Lung (tissue), 12 donors: ENCODE results near the gene SMIM28. TPM values are rescaled to one million over a fixed set of nuclear protein-coding genes. Genes with fewer than 3 reads are reported as not detected.

Experiments used
- ATAC-seq: fragments of 200-7000 bp; cut with Tn5 transposase; one replicate; pipeline ENCODE4 v1.9.1; 2020; ENCODE audit warnings: moderate number of reproducible peaks; ENCODE audit not compliant: insufficient read depth, low FRiP score
- DNase-seq, 3 donors: peaks; one replicate each; pipeline ENCODE4 v3.0.0-alpha.2; 2013 to 2017
- H3K27ac ChIP-seq, 2 donors: one replicate each; pipeline ENCODE4 v1.5.1; 2013; ENCODE audit warnings: mild to moderate bottlenecking in 2 of 2, moderate library complexity in 2 of 2, control low read depth in 1 of 2, inconsistent platforms in 1 of 2, low read depth in 1 of 2, low read length in 1 of 2
- H3K27me3 ChIP-seq, 3 donors: one replicate each; pipeline ENCODE4 v1.5.1; 2013; ENCODE audit warnings: low read length in 2 of 3; ENCODE audit not compliant: control insufficient read depth in 3 of 3, insufficient read depth in 3 of 3
- H3K36me3 ChIP-seq, 4 donors: one replicate each; pipeline ENCODE4 v1.5.1; 2013; ENCODE audit warnings: low read length in 4 of 4, mild to moderate bottlenecking in 1 of 4, moderate library complexity in 1 of 4; ENCODE audit not compliant: control insufficient read depth in 4 of 4, insufficient read depth in 4 of 4
- H3K4me1 ChIP-seq, 5 donors: one replicate each; pipeline ENCODE4 v1.5.1; 2013; ENCODE audit warnings: low read length in 5 of 5, mild to moderate bottlenecking in 2 of 5, moderate library complexity in 1 of 5; ENCODE audit not compliant: control insufficient read depth in 5 of 5, insufficient read depth in 5 of 5
- H3K4me3 ChIP-seq: one replicate; pipeline ENCODE4 v1.5.1; 2013; ENCODE audit warnings: mild to moderate bottlenecking, control low read depth, moderate library complexity
- H3K9ac ChIP-seq, 2 donors: one replicate each; pipeline ENCODE4 v1.5.1; 2013; ENCODE audit warnings: low read length in 2 of 2, control low read depth in 1 of 2; ENCODE audit not compliant: insufficient read depth in 1 of 2
- H3K9me3 ChIP-seq, 4 donors: one replicate each; pipeline ENCODE4 v1.5.1; 2013; ENCODE audit warnings: low read length in 3 of 4, mild to moderate bottlenecking in 1 of 4, moderate library complexity in 1 of 4; ENCODE audit not compliant: control insufficient read depth in 4 of 4, insufficient read depth in 3 of 4
- CTCF ChIP-seq: IDR thresholded peaks from 2 replicates; pipeline ENCODE4 v1.5.1; 2012; ENCODE audit warnings: mild to moderate bottlenecking; ENCODE audit errors: control extremely low read depth, extremely low read depth
- WGBS, 2 donors: extraction: QIAGEN DNeasy Blood & Tissue Kit; methylation state at CpG; one replicate each; pipeline ENCODE4 v1.1.7; 2013; 5-methylcytosine and 5-hydroxymethylcytosine counted together
- polyA plus RNA-seq, 2 donors: library from polyadenylated mRNA; stranded (reverse); fragments of 200-250 nt; gene quantifications; one replicate each; pipeline ENCODE4 v1.2.1, GENCODE V29; 2013
- total RNA-seq, 2 donors: library from RNA; depleted of rRNA in 1 of 2; stranded (reverse); fragments of >200 nt in 1 of 2; gene quantifications; one replicate each; pipeline ENCODE4 v1.2.1, GENCODE V29; 2014 to 2021
- donor health status: control.
- donor health status: control.
- donor health status: Bipolar disorder and iron deficiency.
- donor health status: healthy.
- donor health status: DM: yes; HTN: yes; CAD: no.

The SMIM28 gene
- total and polyA plus RNA-seq, 4 donors = not detected

- WGBS, 2 donors = 73 to 86% methylated on average over 2 of the region's 2 CpGs
- peaks cover 0 to 4% (median 0%) of the 10 kb centered on the region in 5 donors for H3K4me1 ChIP-seq
- ATAC-seq (no peak), DNase-seq (no peak)
- no peak overlapping the region for H3K9ac ChIP-seq
- no peak overlapping the region for H3K4me3 ChIP-seq
- H3K36me3 ChIP-seq = no peaks in the 10 kb centered on the region
- no peaks in the 10 kb centered on the region for H3K27me3 ChIP-seq
- no peaks in the 10 kb centered on the region for H3K9me3 ChIP-seq
- no peak for TF ChIP-seq CTCF
- no peak overlapping the region for H3K27ac ChIP-seq
These were observed 32.0 kb upstream of the SMIM28 start for GRCh38 chr6:138345565-138346285.

- 68 to 82% methylated on average over 2 of the region's 2 CpGs for WGBS, 2 donors
- no peak overlapping the region for H3K4me3 ChIP-seq
These were observed 31.2 kb upstream of the SMIM28 start for GRCh38 chr6:138346302-138347195.

GRCh38 chr6:138347864-138348263 lies 29.8 kb upstream of the SMIM28 start:
- DNase-seq (no peak), ATAC-seq (no peak)
- peaks cover 0 to 4% (median 0%) of the 10 kb centered on the region in 5 donors for H3K4me1 ChIP-seq
- 84 to 89% methylated on average over 2 of the region's 2 CpGs for WGBS, 2 donors
- H3K9me3 ChIP-seq = no peaks in the 10 kb centered on the region
- no peak overlapping the region for H3K27ac ChIP-seq
- H3K27me3 ChIP-seq = no peaks in the 10 kb centered on the region
- no peaks in the 10 kb centered on the region for H3K36me3 ChIP-seq
- no peak overlapping the region for H3K4me3 ChIP-seq
- no peak for TF ChIP-seq CTCF
- H3K9ac ChIP-seq = no peak overlapping the region

More at GRCh38 chr6:138346302-138347195, 31.2 kb upstream of the SMIM28 start:
- H3K4me1 ChIP-seq = peaks cover 0 to 4% (median 0%) of the 10 kb centered on the region in 5 donors
- no peak for ATAC-seq
- peak in 1 of 3 donors; percentile 10 for DNase-seq
- no peak overlapping the region for H3K9ac ChIP-seq
- H3K27me3 ChIP-seq = no peaks in the 10 kb centered on the region
- TF ChIP-seq CTCF = no peak
- H3K9me3 ChIP-seq = no peaks in the 10 kb centered on the region
- H3K36me3 ChIP-seq = no peaks in the 10 kb centered on the region
- no peak overlapping the region for H3K27ac ChIP-seq
